Heart right ventricle (tissue), 16 donors: ENCODE results near the gene ERBB3. TPM values are rescaled to one million over a fixed set of nuclear protein-coding genes. Genes with fewer than 3 reads are reported as not detected.

ENCODE experiments used
- ATAC-seq, 8 donors: fragments of 200-7000 bp; cut with Tn5 transposase; one replicate each; pipeline ENCODE4 v1.9.1; 2020; ENCODE audit warnings: mild to moderate bottlenecking in 8 of 8, moderate library complexity in 8 of 8, moderate number of reproducible peaks in 1 of 8
- DNase-seq, 2 donors: peaks; one replicate each; pipeline ENCODE4 v3.0.0-alpha.2; 2020
- H3K27ac ChIP-seq, 10 donors: fragments of 200-600 bp; sonication (generic) in 2 of 10; one replicate each; pipeline versions ENCODE4 v1.5.0 to v1.8.0; 2020 to 2022; ENCODE audit warnings: mild to moderate bottlenecking in 3 of 10
- H3K27me3 ChIP-seq, 7 donors: fragments of 200-600 bp; one replicate each; pipeline ENCODE4 v1.8.0; 2021 to 2022; ENCODE audit warnings: mild to moderate bottlenecking in 2 of 7
- H3K36me3 ChIP-seq, 9 donors: fragments of 200-600 bp; sonication (generic) in 1 of 9; one replicate each; pipeline versions ENCODE4 v1.5.0 to v1.8.0; 2020 to 2022; ENCODE audit warnings: mild to moderate bottlenecking in 2 of 9
- H3K4me1 ChIP-seq, 9 donors: fragments of 200-600 bp; sonication (generic) in 1 of 9; one replicate each; pipeline versions ENCODE4 v1.5.0 to v1.8.0; 2020 to 2022; ENCODE audit warnings: mild to moderate bottlenecking in 4 of 9
- H3K4me3 ChIP-seq, 10 donors: fragments of 200-600 bp; sonication (generic) in 2 of 10; one replicate each; pipeline versions ENCODE4 v1.5.0 to v1.8.0; 2020 to 2022; ENCODE audit warnings: mild to moderate bottlenecking in 7 of 10, moderate library complexity in 2 of 10
- H3K9me3 ChIP-seq, 11 donors: fragments of 200-600 bp in 10 of 11; sonication (generic) in 2 of 11; one replicate each; pipeline versions ENCODE4 v1.5.0 to v1.8.0; 2013 to 2022; ENCODE audit warnings: mild to moderate bottlenecking in 2 of 11, control low read depth in 1 of 11, moderate library complexity in 1 of 11
- WGBS, 2 donors: extraction: QIAGEN DNeasy Blood & Tissue Kit; methylation state at CpG; one replicate each; pipeline ENCODE4 v1.1.7; 2013; ENCODE audit warnings: inconsistent platforms in 1 of 2; 5-methylcytosine and 5-hydroxymethylcytosine counted together
- intact Hi-C, 10 donors: fragments of 100-400 bp; cut with DNase I; formaldehyde crosslinking; loops; one replicate each; pipeline versions ENCODE4 v1.11.1 to v1.14.2; 2022
- polyA plus RNA-seq, 2 donors: library from polyadenylated mRNA; stranded (reverse); fragments of 200-250 nt; gene quantifications; one replicate each; pipeline ENCODE4 v1.2.3, GENCODE V29; 2013
- total RNA-seq, 10 donors: library from RNA; stranded (reverse); fragmentation: NEBNext Ultra II Directional in 3 of 10; extraction: Animal tissue kit (Norgen Biotek cat#: 25700) in 3 of 10; gene quantifications; one replicate each; pipeline versions ENCODE4 v1.2.1 to v1.2.4, GENCODE V29; 2021 to 2023
- TF ChIP-seq, protein P1 (sequence below), 9 donors: fragments of 200-600 bp; sonication (generic) in 2 of 9; IDR thresholded peaks; one replicate each; pipeline versions ENCODE4 v1.5.0 to v1.8.0; 2021 to 2022; ENCODE audit warnings: antibody characterized with exemption in 9 of 9, mild to moderate bottlenecking in 5 of 9, moderate library complexity in 1 of 9
- donor health status: Arrhythmogenic right ventricular cardiomyopathy.
- donor health status: ischemic (EF 13 %, LVEDD 7.1; RV severe dilation, severe dysfunction).
- donor health status: healthy with polysubstance abuse.
- donor health status: DM: no; HTN: yes; CAD: no.
- donor health status: DM: no; HTN: no; CAD: no.
- donor health status: ischemic (EF 25% LVEDD 6.9; RV normal size, moderate dysfunction).
- donor health status: ischemic (EF 25% LVEDD 5.7; RV mildly dilated, moderate dysfunction).
- donor health status: healthy.
- donor health status: DM: yes; HTN: yes; CAD: no.
- donor health status: Ischemic cardiomyopathy.
- donor health status: ischemic (EF 35%, LVEDD 5.7; RV mildly dilated, moderate dysfunction).
- donor health status: nonischemic (EF 11% LVEDD 7.7; RV severe dilation, severe dysfunction).
- donor health status: DM: yes; HTN: yes; CAD: no.
- donor health status: PGD.
- donor health status: ischemic (EF 29% LVEDD 5.4; RV normal size, mild dysfunction).
- donor health status: nonischemic (EF 23%, LVEDD 6.1; RV moderate dilation, normal function).

Gene ERBB3
- total and polyA plus RNA-seq, 12 donors = 0.80 to 7.8 (median 2.9) TPM

DNA sequence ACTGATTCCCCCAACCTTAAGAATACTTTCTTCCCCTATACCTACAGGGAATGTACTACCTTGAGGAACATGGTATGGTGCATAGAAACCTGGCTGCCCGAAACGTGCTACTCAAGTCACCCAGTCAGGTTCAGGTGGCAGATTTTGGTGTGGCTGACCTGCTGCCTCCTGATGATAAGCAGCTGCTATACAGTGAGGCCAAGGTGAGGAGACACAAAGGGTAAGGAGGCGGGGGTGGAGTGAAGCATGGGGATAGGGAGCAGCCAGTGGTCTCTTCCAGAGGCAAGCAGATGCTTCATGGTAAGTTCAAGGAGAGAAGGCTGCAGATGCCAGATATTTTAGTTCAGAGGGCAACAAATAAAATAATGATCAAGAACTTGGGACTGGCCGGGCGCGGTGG lies 17.8 kb downstream of the ERBB3 start:
- TF ChIP-seq, protein P1, sequence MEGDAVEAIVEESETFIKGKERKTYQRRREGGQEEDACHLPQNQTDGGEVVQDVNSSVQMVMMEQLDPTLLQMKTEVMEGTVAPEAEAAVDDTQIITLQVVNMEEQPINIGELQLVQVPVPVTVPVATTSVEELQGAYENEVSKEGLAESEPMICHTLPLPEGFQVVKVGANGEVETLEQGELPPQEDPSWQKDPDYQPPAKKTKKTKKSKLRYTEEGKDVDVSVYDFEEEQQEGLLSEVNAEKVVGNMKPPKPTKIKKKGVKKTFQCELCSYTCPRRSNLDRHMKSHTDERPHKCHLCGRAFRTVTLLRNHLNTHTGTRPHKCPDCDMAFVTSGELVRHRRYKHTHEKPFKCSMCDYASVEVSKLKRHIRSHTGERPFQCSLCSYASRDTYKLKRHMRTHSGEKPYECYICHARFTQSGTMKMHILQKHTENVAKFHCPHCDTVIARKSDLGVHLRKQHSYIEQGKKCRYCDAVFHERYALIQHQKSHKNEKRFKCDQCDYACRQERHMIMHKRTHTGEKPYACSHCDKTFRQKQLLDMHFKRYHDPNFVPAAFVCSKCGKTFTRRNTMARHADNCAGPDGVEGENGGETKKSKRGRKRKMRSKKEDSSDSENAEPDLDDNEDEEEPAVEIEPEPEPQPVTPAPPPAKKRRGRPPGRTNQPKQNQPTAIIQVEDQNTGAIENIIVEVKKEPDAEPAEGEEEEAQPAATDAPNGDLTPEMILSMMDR (IDR thresholded peaks at IDR 0.05) = no peak
- intact Hi-C loops = loop anchor here in 1 of 10 donors (5.0 kb wide), 1 partner anchor 40 kb away; no protein-coding TSS in a partner anchor
- H3K27me3 ChIP-seq = no peaks in the 10 kb centered on the region
- H3K27ac ChIP-seq = no peak overlapping the region
- ATAC-seq (no peak), DNase-seq (no peak)
- H3K9me3 ChIP-seq = peaks cover 0 to 1% (median 0%) of the 10 kb centered on the region in 11 donors
- WGBS, 2 donors = 92% methylated on average over 6 of the region's 6 CpGs
- H3K36me3 ChIP-seq = no peaks in the 10 kb centered on the region
- H3K4me1 ChIP-seq = peaks cover 0 to 7% (median 0%) of the 10 kb centered on the region in 9 donors
- H3K4me3 ChIP-seq = no peak overlapping the region

DNA sequence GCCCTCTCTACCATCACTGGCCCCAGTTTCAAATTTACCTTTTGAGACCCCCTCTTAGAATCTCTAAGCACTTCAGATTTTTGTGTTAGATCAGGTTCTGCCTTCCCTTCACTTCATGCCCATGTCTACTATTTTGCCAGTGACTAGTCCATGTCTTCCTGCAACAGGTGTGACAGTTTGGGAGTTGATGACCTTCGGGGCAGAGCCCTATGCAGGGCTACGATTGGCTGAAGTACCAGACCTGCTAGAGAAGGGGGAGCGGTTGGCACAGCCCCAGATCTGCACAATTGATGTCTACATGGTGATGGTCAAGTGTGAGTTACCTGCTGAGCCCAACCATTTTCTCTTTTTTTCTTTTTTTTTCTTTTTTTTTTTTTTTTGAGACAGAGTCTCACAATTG lies 18.6 kb downstream of the ERBB3 start:
- no peak for DNase-seq
- WGBS, 2 donors = 87 to 88% methylated on average over 3 of the region's 3 CpGs
- TF ChIP-seq, protein P1 (IDR thresholded peaks at IDR 0.05) = no peak
- peaks cover 0 to 14% (median 6%) of the 10 kb centered on the region in 9 donors for H3K4me1 ChIP-seq
- ATAC-seq = no peak
- intact Hi-C loops = loop anchor here in 1 of 10 donors (5.0 kb wide), 1 partner anchor 41 kb away; no protein-coding TSS in a partner anchor
- no peaks in the 10 kb centered on the region for H3K27me3 ChIP-seq
- no peak overlapping the region for H3K27ac ChIP-seq
- no peaks in the 10 kb centered on the region for H3K36me3 ChIP-seq
- H3K4me3 ChIP-seq = no peak overlapping the region
- no peaks in the 10 kb centered on the region for H3K9me3 ChIP-seq

DNA sequence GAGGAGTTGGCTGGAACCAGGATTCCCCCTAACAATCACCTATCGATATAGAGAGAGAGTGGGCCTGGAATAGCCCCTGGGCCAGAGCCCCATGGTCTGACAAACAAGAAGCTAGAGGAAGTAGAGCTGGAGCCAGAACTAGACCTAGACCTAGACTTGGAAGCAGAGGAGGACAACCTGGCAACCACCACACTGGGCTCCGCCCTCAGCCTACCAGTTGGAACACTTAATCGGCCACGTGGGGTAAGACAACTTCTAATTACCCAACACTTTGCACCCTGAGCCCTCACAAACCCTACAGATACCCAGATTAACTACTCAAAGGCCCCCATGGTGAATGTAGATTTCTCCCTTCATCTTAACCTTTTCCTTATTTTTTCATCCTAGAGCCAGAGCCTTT lies 19.8 kb downstream of the ERBB3 start:
- WGBS, 2 donors = 87 to 92% methylated on average over 4 of the region's 4 CpGs
- no peak for DNase-seq
- Histone ChIP-seq H3K36me3 (no peaks in the 10 kb centered on the region), H3K4me3 (no peak overlapping the region), H3K27me3 (no peaks in the 10 kb centered on the region), H3K4me1 (peaks cover 0 to 15% (median 10%) of the 10 kb centered on the region in 9 donors), H3K9me3 (no peaks in the 10 kb centered on the region), H3K27ac (no peak overlapping the region)
- TF ChIP-seq, protein P1 (IDR thresholded peaks at IDR 0.05) = no peak
- intact Hi-C loops = loop anchor here in 4 of 10 donors (5.0 to 10.0 kb wide), 4 partner anchors 42 to 105 kb away; partner anchors contain the start of genes RPS26 (in 2 of the 4) and SUOX (in 1 of the 4)
- no peak for ATAC-seq

DNA sequence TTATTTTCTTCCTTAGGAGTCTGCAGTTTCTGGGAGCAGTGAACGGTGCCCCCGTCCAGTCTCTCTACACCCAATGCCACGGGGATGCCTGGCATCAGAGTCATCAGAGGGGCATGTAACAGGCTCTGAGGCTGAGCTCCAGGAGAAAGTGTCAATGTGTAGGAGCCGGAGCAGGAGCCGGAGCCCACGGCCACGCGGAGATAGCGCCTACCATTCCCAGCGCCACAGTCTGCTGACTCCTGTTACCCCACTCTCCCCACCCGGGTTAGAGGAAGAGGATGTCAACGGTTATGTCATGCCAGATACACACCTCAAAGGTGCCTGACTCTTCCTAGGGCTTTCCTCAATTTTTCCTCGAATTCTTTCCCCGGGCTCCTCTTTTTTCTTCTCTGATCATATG lies 21.1 kb downstream of the ERBB3 start:
- intact Hi-C loops = loop anchor here in 3 of 10 donors (5.0 to 10.0 kb wide), 3 partner anchors 54 to 106 kb away; partner anchors contain the start of genes RPS26 (in 2 of the 3) and SUOX (in 1 of the 3)
- H3K27ac ChIP-seq = no peak overlapping the region
- DNase-seq (no peak), ATAC-seq (no peak)
- 86 to 87% methylated on average over 14 of the region's 14 CpGs for WGBS, 2 donors
- H3K4me3 ChIP-seq = no peak overlapping the region
- peaks cover 6 to 26% (median 21%) of the 10 kb centered on the region in 9 donors for H3K4me1 ChIP-seq
- TF ChIP-seq, protein P1 (IDR thresholded peaks at IDR 0.05) = no peak
- no peaks in the 10 kb centered on the region for H3K27me3 ChIP-seq
- no peaks in the 10 kb centered on the region for H3K9me3 ChIP-seq
- H3K36me3 ChIP-seq = peaks cover 0 to 4% (median 0%) of the 10 kb centered on the region in 9 donors
